ENCODE data around the gene DDX4.

The DDX4 gene

GRCh38 chr5:55820488-55820887 is 82.6 kb downstream of the DDX4 start:
- in situ Hi-C loops (cut with MboI; ENCODE audit: low sequenced_read_pairs): no loop called here

- in situ Hi-C loops (cut with MboI; ENCODE audit: low sequenced_read_pairs): no loop called here
Observed at GRCh38 chr5:55821731-55822512, 84.1 kb downstream of the DDX4 start.

- in situ Hi-C loops (cut with MboI; ENCODE audit: low sequenced_read_pairs): no loop called here
Observed at GRCh38 chr5:55823151-55823796, 85.4 kb downstream of the DDX4 start.

GRCh38 chr5:55829956-55830355 is 92.1 kb downstream of the DDX4 start:
- in situ Hi-C loops (cut with MboI; ENCODE audit: low sequenced_read_pairs): no loop called here

- in situ Hi-C loops (cut with MboI; ENCODE audit: low sequenced_read_pairs): no loop called here
Observed at GRCh38 chr5:55832446-55832845, 94.6 kb downstream of the DDX4 start.

- in situ Hi-C loops (cut with MboI; ENCODE audit: low sequenced_read_pairs): no loop called here
Observed at GRCh38 chr5:55836191-55836590, 98.3 kb downstream of the DDX4 start.

- in situ Hi-C loops (cut with MboI; ENCODE audit: low sequenced_read_pairs): no loop called here
Observed at GRCh38 chr5:55841976-55842375, 104.1 kb downstream of the DDX4 start.

- in situ Hi-C loops (cut with MboI; ENCODE audit: low sequenced_read_pairs): no loop called here
Observed at GRCh38 chr5:55847837-55848236, 110.0 kb downstream of the DDX4 start.

- in situ Hi-C loops (cut with MboI; ENCODE audit: low sequenced_read_pairs): no loop called here
Observed at GRCh38 chr5:55848783-55849182, 110.9 kb downstream of the DDX4 start.

- in situ Hi-C loops (cut with MboI; ENCODE audit: low sequenced_read_pairs): no loop called here
Observed at GRCh38 chr5:55850839-55851674, 113.2 kb downstream of the DDX4 start, which contains the start of gene IL31RA. IL31RA (plus strand) TSS chr5:55851357; CDS start chr5:55851571, 214 bp downstream.

- in situ Hi-C loops (cut with MboI; ENCODE audit: low sequenced_read_pairs): no loop called here
Observed at GRCh38 chr5:55851675-55851979, 113.8 kb downstream of the DDX4 start.

- in situ Hi-C loops (cut with MboI; ENCODE audit: low sequenced_read_pairs): no loop called here
Observed at GRCh38 chr5:55852503-55852902, 114.6 kb downstream of the DDX4 start.

GRCh38 chr5:55853041-55853670 is 115.3 kb downstream of the DDX4 start:
- in situ Hi-C loops (cut with MboI; ENCODE audit: low sequenced_read_pairs): no loop called here

GRCh38 chr5:55853818-55854217 is 116.0 kb downstream of the DDX4 start:
- in situ Hi-C loops (cut with MboI; ENCODE audit: low sequenced_read_pairs): no loop called here

GRCh38 chr5:55855509-55855908 is 117.6 kb downstream of the DDX4 start:
- in situ Hi-C loops (cut with MboI; ENCODE audit: low sequenced_read_pairs): no loop called here

GRCh38 chr5:55856516-55857246 is 118.8 kb downstream of the DDX4 start:
- in situ Hi-C loops (cut with MboI; ENCODE audit: low sequenced_read_pairs): no loop called here

GRCh38 chr5:55857247-55857640 is 119.4 kb downstream of the DDX4 start:
- in situ Hi-C loops (cut with MboI; ENCODE audit: low sequenced_read_pairs): no loop called here

GRCh38 chr5:55858104-55858503 is 120.2 kb downstream of the DDX4 start:
- in situ Hi-C loops (cut with MboI; ENCODE audit: low sequenced_read_pairs): no loop called here

GRCh38 chr5:55860288-55860687 is 122.4 kb downstream of the DDX4 start:
- in situ Hi-C loops (cut with MboI; ENCODE audit: low sequenced_read_pairs): no loop called here

- in situ Hi-C loops (cut with MboI; ENCODE audit: low sequenced_read_pairs): no loop called here
Observed at GRCh38 chr5:55860709-55861108, 122.8 kb downstream of the DDX4 start.
